PC-3 (cell line): ENCODE data around the gene SPIRE1. TPM values are rescaled to one million over a fixed set of nuclear protein-coding genes. Genes with fewer than 3 reads are reported as not detected.
A peak's percentile ranks its signal among the peaks of the same experiment; 100 is the strongest.

Experiments used
- ATAC-seq: fragments of 200-7000 bp; cut with Tn5 transposase; 2 replicates; pipeline ENCODE4 v1.9.1; 2020; ENCODE audit warnings: mild to moderate bottlenecking, moderate library complexity
- BruUV-seq: library from RNA; stranded (reverse); fragments of 400-500 nt; replicated peaks from 2 replicates; lab custom pipeline; 2021; lab: Mats Ljungman, UMichigan
- CTCF ChIA-PET: fragments of 300-600 bp; sonication (Branson Sonifier 250); formaldehyde crosslinking; loops from one replicate; lab custom pipeline; 2022; ENCODE audit warnings: antibody characterized with exemption; lab: Charles Lee
- POLR2A ChIA-PET: fragments of 300-600 bp; sonication (Branson Sonifier 250); formaldehyde crosslinking; loops from one replicate; lab custom pipeline; 2022; ENCODE audit warnings: antibody characterized with exemption; ENCODE audit not compliant: unreplicated experiment; lab: Charles Lee
- DNase-seq: peaks from one replicate; pipeline ENCODE4 v3.0.0-alpha.2; 2015
- H2AFZ ChIP-seq: fragments of 300-600 bp; sonication (generic); 2 replicates; pipeline ENCODE4 v1.6.0; 2016; ENCODE audit warnings: antibody characterized with exemption, low read length
- H3F3A ChIP-seq: fragments of 300-600 bp; sonication (generic); one replicate; pipeline ENCODE4 v1.6.0; 2017; ENCODE audit warnings: antibody characterized with exemption, low read length, control low read depth, mild to moderate bottlenecking; ENCODE audit not compliant: unreplicated experiment
- H3K27ac ChIP-seq: fragments of 300-600 bp; sonication (generic); 2 replicates; pipeline ENCODE4 v1.5.1; 2016; ENCODE audit warnings: mild to moderate bottlenecking, low read length
- H3K27me3 ChIP-seq: fragments of 300-600 bp; sonication (generic); 2 replicates; pipeline ENCODE4 v1.6.1; 2016; ENCODE audit warnings: low read length, mixed read lengths
- H3K36me3 ChIP-seq: fragments of 300-600 bp; sonication (generic); 2 replicates; pipeline ENCODE4 v1.6.1; 2016; ENCODE audit warnings: low read depth, mixed run types, low read length, mixed read lengths
- H3K4me1 ChIP-seq: fragments of 300-600 bp; sonication (generic); 2 replicates; pipeline ENCODE4 v1.5.1; 2016; ENCODE audit warnings: low read length; ENCODE audit not compliant: insufficient read depth
- H3K4me2 ChIP-seq: fragments of 300-600 bp; sonication (generic); 2 replicates; pipeline ENCODE4 v1.6.0; 2016; ENCODE audit warnings: low read length
- H3K4me3 ChIP-seq: fragments of 300-600 bp; sonication (generic); 2 replicates; pipeline ENCODE4 v1.5.1; 2016; ENCODE audit warnings: mild to moderate bottlenecking, low read length, mixed read lengths
- H3K79me2 ChIP-seq: fragments of 300-600 bp; sonication (generic); 2 replicates; pipeline ENCODE4 v1.6.1; 2017; ENCODE audit warnings: low read length, mixed read lengths
- H3K9ac ChIP-seq: fragments of 300-600 bp; sonication (generic); 2 replicates; pipeline ENCODE4 v1.6.0; 2016; ENCODE audit warnings: mild to moderate bottlenecking, low read length
- H3K9me2 ChIP-seq: fragments of 300-600 bp; sonication (generic); replicated peaks from 2 replicates; pipeline ENCODE4 v1.6.1; 2016; ENCODE audit warnings: mixed run types, low read length, mixed read lengths
- H3K9me3 ChIP-seq: fragments of 300-600 bp; sonication (generic); 2 replicates; pipeline ENCODE4 v1.6.1; 2016; ENCODE audit warnings: low read length, mixed read lengths
- H4K20me1 ChIP-seq: fragments of 300-600 bp; sonication (generic); 2 replicates; pipeline ENCODE4 v1.6.1; 2016; ENCODE audit warnings: low read length, mixed read lengths
- EZH2 ChIP-seq: fragments of 300-600 bp; sonication (generic); IDR thresholded peaks from one replicate; pipeline ENCODE4 v1.6.1; 2017; ENCODE audit warnings: antibody characterized with exemption, mild to moderate bottlenecking, low read length; ENCODE audit not compliant: unreplicated experiment
- EZH2phosphoT487 ChIP-seq: fragments of 300-600 bp; sonication (generic); IDR thresholded peaks from 2 replicates; pipeline ENCODE4 v1.6.1; 2018; ENCODE audit warnings: mild to moderate bottlenecking, antibody characterized with exemption, low read length, borderline replicate concordance
- intact Hi-C: fragments of 100-400 bp; cut with micrococcal nuclease; formaldehyde crosslinking; loops from 2 replicates; pipeline ENCODE4 v1.9.0; 2023
- total RNA-seq: library from RNA; depleted of rRNA; stranded (reverse); fragments of >200 nt; gene quantifications from 2 replicates; pipeline ENCODE4 v1.2.3, GENCODE V29; 2014
- TF ChIP-seq, protein P1 (sequence below): fragments of 300-600 bp; sonication (generic); conservative IDR thresholded peaks from 2 replicates; pipeline ENCODE4 v1.5.1; 2017; ENCODE audit warnings: antibody characterized with exemption, low read depth, mild to moderate bottlenecking, low read length

Gene SPIRE1
- total RNA-seq, 1 experiment from 2014 or later: 32.4 TPM

DNA sequence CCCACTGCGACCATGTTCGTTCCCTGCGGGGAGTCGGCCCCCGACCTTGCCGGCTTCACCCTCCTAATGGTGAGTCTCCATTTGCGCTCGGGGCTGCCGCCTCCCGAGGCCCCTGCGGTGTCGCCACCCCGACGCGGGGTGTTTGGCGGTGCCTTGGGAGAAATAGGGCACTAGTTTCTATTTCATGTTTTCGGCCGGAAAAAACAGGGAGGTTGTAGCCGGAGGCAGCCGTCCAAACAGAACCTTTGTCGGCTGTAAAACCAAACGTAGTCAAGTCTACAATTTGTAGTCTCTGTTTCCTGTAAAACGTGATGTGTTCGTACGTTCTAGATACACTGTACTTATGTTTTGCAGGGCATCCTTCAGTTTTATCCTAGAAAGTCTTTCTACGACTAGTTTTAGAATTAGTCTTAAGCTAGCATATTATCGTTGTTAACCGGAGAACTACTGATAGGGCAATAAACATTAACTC lies 45.2 kb upstream of the SPIRE1 start:
- H3K79me2 ChIP-seq: peaks cover 81% of the 10 kb centered on the region
- peak overlapping the region; percentile 97 for H3K9ac ChIP-seq
- peak overlapping the region; percentile 96 for H2AFZ ChIP-seq
- ATAC-seq (peak; percentile 39), DNase-seq (no peak)
- no peaks in the 10 kb centered on the region for H3K27me3 ChIP-seq
- TF ChIP-seq, protein P1, sequence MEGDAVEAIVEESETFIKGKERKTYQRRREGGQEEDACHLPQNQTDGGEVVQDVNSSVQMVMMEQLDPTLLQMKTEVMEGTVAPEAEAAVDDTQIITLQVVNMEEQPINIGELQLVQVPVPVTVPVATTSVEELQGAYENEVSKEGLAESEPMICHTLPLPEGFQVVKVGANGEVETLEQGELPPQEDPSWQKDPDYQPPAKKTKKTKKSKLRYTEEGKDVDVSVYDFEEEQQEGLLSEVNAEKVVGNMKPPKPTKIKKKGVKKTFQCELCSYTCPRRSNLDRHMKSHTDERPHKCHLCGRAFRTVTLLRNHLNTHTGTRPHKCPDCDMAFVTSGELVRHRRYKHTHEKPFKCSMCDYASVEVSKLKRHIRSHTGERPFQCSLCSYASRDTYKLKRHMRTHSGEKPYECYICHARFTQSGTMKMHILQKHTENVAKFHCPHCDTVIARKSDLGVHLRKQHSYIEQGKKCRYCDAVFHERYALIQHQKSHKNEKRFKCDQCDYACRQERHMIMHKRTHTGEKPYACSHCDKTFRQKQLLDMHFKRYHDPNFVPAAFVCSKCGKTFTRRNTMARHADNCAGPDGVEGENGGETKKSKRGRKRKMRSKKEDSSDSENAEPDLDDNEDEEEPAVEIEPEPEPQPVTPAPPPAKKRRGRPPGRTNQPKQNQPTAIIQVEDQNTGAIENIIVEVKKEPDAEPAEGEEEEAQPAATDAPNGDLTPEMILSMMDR: no peak
- TF ChIP-seq EZH2phosphoT487: no peak
- no peak for TF ChIP-seq EZH2
- POLR2A ChIA-PET: no interaction called here
- H3K4me1 ChIP-seq: peaks cover 34% of the 10 kb centered on the region
- CTCF ChIA-PET: interaction anchor here (0.6 to 0.9 kb wide), 2 partner anchors 244 to 431 kb away, joined by 4 to 5 read pairs; no protein-coding TSS in a partner anchor
- no peaks in the 10 kb centered on the region for H4K20me1 ChIP-seq
- peak overlapping the region; percentile 89 for H3K4me2 ChIP-seq
- H3K9me3 ChIP-seq: no peaks in the 10 kb centered on the region
- intact Hi-C loops: no loop called here
- H3K9me2 ChIP-seq: no peaks in the 10 kb centered on the region
- TSS peak; percentile 64 for BruUV-seq
- H3K27ac ChIP-seq: peak overlapping the region; percentile 84
- peak overlapping the region; percentile 80 for H3K4me3 ChIP-seq
- H3K36me3 ChIP-seq: peaks cover 24% of the 10 kb centered on the region
- H3F3A ChIP-seq: peaks cover 5% of the 10 kb centered on the region

DNA sequence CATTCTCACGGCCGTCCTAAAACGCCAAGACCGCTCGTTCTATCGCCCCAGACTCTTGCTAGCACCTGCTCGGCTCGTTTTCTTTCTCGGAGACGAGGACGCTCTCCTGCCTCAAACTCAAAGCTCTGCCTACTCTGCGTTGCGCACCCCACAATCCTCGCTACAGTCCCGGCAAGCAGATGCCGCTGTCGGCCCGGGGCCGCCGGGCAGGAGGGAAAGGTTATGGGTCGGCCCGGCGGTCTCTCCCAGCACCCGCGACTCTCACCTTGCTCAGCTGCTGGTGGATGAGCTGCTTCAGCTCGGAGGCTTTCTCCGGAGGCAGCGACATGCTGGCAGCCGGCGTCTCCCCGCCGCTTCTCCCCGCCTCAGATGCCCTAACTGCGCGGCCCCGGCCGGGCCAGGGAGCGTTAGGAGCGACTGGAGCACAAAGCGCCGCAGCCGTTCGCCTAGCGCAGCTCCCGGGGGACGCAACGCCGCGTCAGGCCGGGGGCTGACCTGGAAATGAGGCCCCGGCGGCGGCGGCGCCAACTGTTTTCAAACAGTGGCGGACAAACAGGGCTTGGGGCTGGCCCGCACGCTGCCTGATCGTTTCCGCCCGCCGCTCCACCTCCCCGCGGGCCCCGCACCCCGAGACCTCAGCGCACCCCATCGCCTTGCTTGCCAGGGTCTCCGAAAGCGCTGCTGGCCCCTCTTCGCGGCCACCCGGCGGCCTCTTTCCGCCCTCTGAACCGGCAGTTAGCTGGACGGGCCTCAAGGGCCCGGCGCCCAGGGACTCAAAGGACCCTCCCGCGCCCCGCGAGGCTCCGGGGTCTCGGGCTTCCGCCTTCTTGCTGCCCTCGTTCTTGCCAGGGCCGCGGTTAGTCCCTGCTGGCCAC lies 44.6 kb upstream of the SPIRE1 start, which contains the start of the genes CEP76 and PSMG2:
TSS of gene CEP76 (minus strand) at position 503 of the 875 bp plus-strand sequence. CDS start at position 328, 175 bp downstream.
TSS of gene PSMG2 (plus strand) at position 822 of the 875 bp plus-strand sequence. CDS start 66 bp downstream, outside the sequence.
- TF ChIP-seq, protein P1: no peak
- TF ChIP-seq EZH2phosphoT487 (no peak), EZH2 (no peak)
- Histone ChIP-seq H2AFZ (peak within 1 kb of the TSS; percentile 96), H3K9me3 (no peaks in the 10 kb centered on the region), H3K27me3 (no peaks in the 10 kb centered on the region), H3K4me2 (peak within 1 kb of the TSS; percentile 89), H3F3A (peaks cover 5% of the 10 kb centered on the region), H3K79me2 (peaks cover 81% of the 10 kb centered on the region), H3K36me3 (peaks cover 21% of the 10 kb centered on the region), H3K9ac (peak within 1 kb of the TSS; percentile 97), H3K4me3 (peak within 1 kb of the TSS; percentile 80), H4K20me1 (no peaks in the 10 kb centered on the region), H3K9me2 (no peaks in the 10 kb centered on the region), H3K4me1 (peaks cover 34% of the 10 kb centered on the region), H3K27ac (peak within 1 kb of the TSS; percentile 84)
- DNase-seq (peak; percentile 88), ATAC-seq (peak; percentile 84)
- CTCF ChIA-PET: interaction anchor here (0.6 to 0.9 kb wide), 3 partner anchors 221 to 430 kb away, joined by 4 to 5 read pairs (median 4); no protein-coding TSS in a partner anchor
- intact Hi-C loops: no loop called here
- BruUV-seq: TSS peak; percentile 41
- POLR2A ChIA-PET: interaction anchor here (0.6 to 0.8 kb wide), 6 partner anchors 8 to 417 kb away, joined by 3 to 9 read pairs (median 4); partner anchors contain the start of gene AFG3L2
